Fibroblast of lung (primary cell): ENCODE results near the gene PANX2.

Experiments
- EZH2 ChIP-seq: IDR thresholded peaks from 2 replicates; pipeline ENCODE4 v1.5.1; 2012; ENCODE audit warnings: low read length, control low read depth, mild to moderate bottlenecking; ENCODE audit errors: missing control alignments
- TF ChIP-seq, protein P1 (sequence below), 2 donors: IDR thresholded peaks in 1 of 2; conservative IDR thresholded peaks in 1 of 2; 1 replicate in 1 of 2; 2 replicates in 1 of 2; pipeline ENCODE4 v1.5.1; 2011 to 2012; ENCODE audit warnings: low read length in 2 of 2, control low read depth in 1 of 2, inconsistent platforms in 1 of 2, low read depth in 1 of 2, mild to moderate bottlenecking in 1 of 2

DNA sequence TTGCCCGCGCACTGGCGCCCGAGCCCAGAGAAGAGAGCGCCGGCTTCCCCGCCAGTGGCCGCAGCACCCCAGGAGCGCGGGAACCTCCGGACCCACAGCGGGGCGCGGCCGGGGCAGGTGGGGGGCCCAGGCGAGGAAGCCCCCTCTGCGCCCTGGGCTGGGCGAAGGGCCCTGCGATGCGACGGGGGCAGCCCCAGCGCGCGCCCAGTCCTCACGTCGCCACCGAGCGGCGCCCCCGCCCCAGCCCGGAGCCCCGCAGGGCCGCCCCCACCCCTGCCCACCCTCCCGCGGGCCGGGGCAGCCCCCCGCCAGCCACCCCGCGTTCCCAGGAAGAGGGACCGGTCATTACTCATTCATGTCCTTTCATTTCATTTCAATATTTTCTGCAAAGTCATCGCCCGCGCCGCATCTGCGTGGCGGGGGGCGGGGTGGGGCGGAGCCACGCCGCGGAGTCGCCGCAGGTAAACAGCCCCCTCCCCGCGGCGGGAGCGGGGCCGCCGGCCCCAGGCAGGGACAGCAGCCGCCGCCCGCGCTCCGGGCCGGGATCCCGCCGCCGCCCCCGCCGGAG lies 673 bp upstream of the PANX2 start:
- TF ChIP-seq, protein P1, sequence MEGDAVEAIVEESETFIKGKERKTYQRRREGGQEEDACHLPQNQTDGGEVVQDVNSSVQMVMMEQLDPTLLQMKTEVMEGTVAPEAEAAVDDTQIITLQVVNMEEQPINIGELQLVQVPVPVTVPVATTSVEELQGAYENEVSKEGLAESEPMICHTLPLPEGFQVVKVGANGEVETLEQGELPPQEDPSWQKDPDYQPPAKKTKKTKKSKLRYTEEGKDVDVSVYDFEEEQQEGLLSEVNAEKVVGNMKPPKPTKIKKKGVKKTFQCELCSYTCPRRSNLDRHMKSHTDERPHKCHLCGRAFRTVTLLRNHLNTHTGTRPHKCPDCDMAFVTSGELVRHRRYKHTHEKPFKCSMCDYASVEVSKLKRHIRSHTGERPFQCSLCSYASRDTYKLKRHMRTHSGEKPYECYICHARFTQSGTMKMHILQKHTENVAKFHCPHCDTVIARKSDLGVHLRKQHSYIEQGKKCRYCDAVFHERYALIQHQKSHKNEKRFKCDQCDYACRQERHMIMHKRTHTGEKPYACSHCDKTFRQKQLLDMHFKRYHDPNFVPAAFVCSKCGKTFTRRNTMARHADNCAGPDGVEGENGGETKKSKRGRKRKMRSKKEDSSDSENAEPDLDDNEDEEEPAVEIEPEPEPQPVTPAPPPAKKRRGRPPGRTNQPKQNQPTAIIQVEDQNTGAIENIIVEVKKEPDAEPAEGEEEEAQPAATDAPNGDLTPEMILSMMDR (conservative IDR thresholded peaks at IDR 0.05 in 1 of 2, IDR thresholded peaks at IDR 0.05 in 1 of 2; ENCODE audit: low read depth in 1 of 2, low read length in 2 of 2) = no peak
- no peak for TF ChIP-seq EZH2
